ENCODE measurements around the gene KRT78.

DNA sequence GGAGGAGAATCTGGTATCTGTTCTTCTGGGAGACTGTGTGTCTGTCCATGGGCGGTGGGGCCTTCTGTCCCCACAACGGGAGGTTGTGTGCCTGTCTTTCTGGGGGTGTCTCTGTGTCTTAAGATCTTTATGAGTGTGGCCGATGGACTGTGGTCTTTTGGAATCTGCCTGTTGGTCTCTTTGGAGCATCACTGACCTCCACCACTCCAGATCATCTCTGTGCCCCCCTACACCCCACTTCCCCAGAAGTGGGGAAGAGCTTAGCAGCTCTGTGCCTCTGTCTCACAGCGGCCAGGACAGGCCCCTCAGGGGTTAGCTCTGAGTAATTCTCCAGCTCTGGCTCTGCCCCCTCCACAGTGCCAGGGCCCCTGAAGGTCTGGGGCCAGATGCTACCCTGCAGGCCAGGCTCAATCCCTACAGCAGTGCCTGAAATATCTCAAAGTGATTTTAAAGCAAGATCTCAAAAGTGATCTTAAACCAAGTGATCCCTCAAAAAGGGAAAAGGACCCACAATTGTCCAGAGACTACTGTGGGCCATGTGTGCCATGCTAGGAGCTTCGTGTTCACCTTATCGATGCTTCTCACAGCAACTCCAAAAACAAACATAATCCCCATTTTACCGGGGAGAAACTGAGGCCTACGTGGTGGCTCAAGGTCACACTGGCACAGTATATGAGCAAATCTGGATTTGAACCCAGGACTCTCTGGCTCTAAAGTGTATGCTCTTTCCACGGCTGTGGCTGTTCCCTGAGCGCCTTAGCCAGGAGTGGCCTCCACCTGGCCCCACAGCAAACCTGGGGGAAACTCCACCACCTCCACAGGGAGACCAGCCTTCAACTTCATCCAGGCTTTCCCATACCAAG is 26.0 kb upstream of the KRT78 start:
- TF ChIP-seq RFX5 (IDR thresholded peaks at IDR 0.05; ENCODE audit: low read depth, low read length) (no peak), SP2 (CRISPR knock-in tag; IDR thresholded peaks at IDR 0.05) (no peak), ZNF143 (CRISPR knock-in tag; IDR thresholded peaks at IDR 0.05) (no peak)
- TF ChIP-seq, protein P1, sequence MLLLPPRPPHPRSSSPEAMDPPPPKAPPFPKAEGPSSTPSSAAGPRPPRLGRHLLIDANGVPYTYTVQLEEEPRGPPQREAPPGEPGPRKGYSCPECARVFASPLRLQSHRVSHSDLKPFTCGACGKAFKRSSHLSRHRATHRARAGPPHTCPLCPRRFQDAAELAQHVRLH (CRISPR knock-in tag; IDR thresholded peaks at IDR 0.05; ENCODE audit: borderline replicate concordance, low read depth) = no peak
